ENCODE measurements around the gene KRT74.
A peak's percentile ranks its signal among the peaks of the same experiment; 100 is the strongest.

Gene KRT74

GRCh38 chr12:52539083-52539820, 34.4 kb downstream of the KRT74 start:
- H3K9me3 ChIP-seq (ENCODE audit: control insufficient read depth in 2 of 2, low read length in 2 of 2): no peaks in the 10 kb centered on the region
- peaks cover 13% of the 10 kb centered on the region for H3K4me1 ChIP-seq (ENCODE audit: control insufficient read depth, insufficient read depth, low read length)
- no peak overlapping the region for H3K9ac ChIP-seq (ENCODE audit: low read length in 2 of 2)
- H3K36me3 ChIP-seq (ENCODE audit: control insufficient read depth in 2 of 2, insufficient read depth in 2 of 2, low read length in 2 of 2): no peaks in the 10 kb centered on the region
- H3K27me3 ChIP-seq (ENCODE audit: control insufficient read depth in 1 of 2, insufficient read depth in 2 of 2, low read length in 2 of 2): no peaks in the 10 kb centered on the region
- no peak overlapping the region for H3K27ac ChIP-seq (ENCODE audit: low read length)
- H3K4me3 ChIP-seq (ENCODE audit: low read length in 2 of 2): no peak overlapping the region

GRCh38 chr12:52537101-52537500, 36.5 kb downstream of the KRT74 start:
- peaks cover 18% of the 10 kb centered on the region for H3K4me1 ChIP-seq (ENCODE audit: control insufficient read depth, insufficient read depth, low read length)
- no peak overlapping the region for H3K27ac ChIP-seq (ENCODE audit: low read length)
- no peak overlapping the region for H3K9ac ChIP-seq (ENCODE audit: low read length in 2 of 2)
- H3K36me3 ChIP-seq (ENCODE audit: control insufficient read depth in 2 of 2, insufficient read depth in 2 of 2, low read length in 2 of 2): no peaks in the 10 kb centered on the region
- H3K27me3 ChIP-seq (ENCODE audit: control insufficient read depth in 1 of 2, insufficient read depth in 2 of 2, low read length in 2 of 2): no peaks in the 10 kb centered on the region
- H3K9me3 ChIP-seq (ENCODE audit: control insufficient read depth in 2 of 2, low read length in 2 of 2): no peaks in the 10 kb centered on the region
- H3K4me3 ChIP-seq (ENCODE audit: low read length in 2 of 2): no peak overlapping the region

GRCh38 chr12:52535574-52535973, 38.1 kb downstream of the KRT74 start:
- no peaks in the 10 kb centered on the region for H3K9me3 ChIP-seq (ENCODE audit: control insufficient read depth in 2 of 2, low read length in 2 of 2)
- no peak overlapping the region for H3K27ac ChIP-seq (ENCODE audit: low read length)
- H3K9ac ChIP-seq (ENCODE audit: low read length in 2 of 2): no peak overlapping the region
- peaks cover 18% of the 10 kb centered on the region for H3K4me1 ChIP-seq (ENCODE audit: control insufficient read depth, insufficient read depth, low read length)
- no peaks in the 10 kb centered on the region for H3K36me3 ChIP-seq (ENCODE audit: control insufficient read depth in 2 of 2, insufficient read depth in 2 of 2, low read length in 2 of 2)
- H3K4me3 ChIP-seq (ENCODE audit: low read length in 2 of 2): no peak overlapping the region
- H3K27me3 ChIP-seq (ENCODE audit: control insufficient read depth in 1 of 2, insufficient read depth in 2 of 2, low read length in 2 of 2): no peaks in the 10 kb centered on the region

GRCh38 chr12:52534482-52534881, 39.2 kb downstream of the KRT74 start:
- no peak overlapping the region for H3K4me3 ChIP-seq (ENCODE audit: low read length in 2 of 2)
- H3K4me1 ChIP-seq (ENCODE audit: control insufficient read depth, insufficient read depth, low read length): peaks cover 8% of the 10 kb centered on the region
- H3K27ac ChIP-seq (ENCODE audit: low read length): no peak overlapping the region
- no peak overlapping the region for H3K9ac ChIP-seq (ENCODE audit: low read length in 2 of 2)
- H3K9me3 ChIP-seq (ENCODE audit: control insufficient read depth in 2 of 2, low read length in 2 of 2): no peaks in the 10 kb centered on the region
- H3K36me3 ChIP-seq (ENCODE audit: control insufficient read depth in 2 of 2, insufficient read depth in 2 of 2, low read length in 2 of 2): no peaks in the 10 kb centered on the region
- H3K27me3 ChIP-seq (ENCODE audit: control insufficient read depth in 1 of 2, insufficient read depth in 2 of 2, low read length in 2 of 2): no peaks in the 10 kb centered on the region

GRCh38 chr12:52533686-52534470, 39.8 kb downstream of the KRT74 start:
- no peak overlapping the region for H3K4me3 ChIP-seq (ENCODE audit: low read length in 2 of 2)
- H3K9me3 ChIP-seq (ENCODE audit: control insufficient read depth in 2 of 2, low read length in 2 of 2): no peaks in the 10 kb centered on the region
- no peaks in the 10 kb centered on the region for H3K27me3 ChIP-seq (ENCODE audit: control insufficient read depth in 1 of 2, insufficient read depth in 2 of 2, low read length in 2 of 2)
- H3K27ac ChIP-seq (ENCODE audit: low read length): peak overlapping the region; percentile 24
- no peak overlapping the region for H3K9ac ChIP-seq (ENCODE audit: low read length in 2 of 2)
- H3K36me3 ChIP-seq (ENCODE audit: control insufficient read depth in 2 of 2, insufficient read depth in 2 of 2, low read length in 2 of 2): no peaks in the 10 kb centered on the region
- peaks cover 4% of the 10 kb centered on the region for H3K4me1 ChIP-seq (ENCODE audit: control insufficient read depth, insufficient read depth, low read length)

GRCh38 chr12:52532636-52533035, 41.0 kb downstream of the KRT74 start:
- Histone ChIP-seq H3K27ac (ENCODE audit: low read length) (no peak overlapping the region), H3K36me3 (ENCODE audit: control insufficient read depth in 2 of 2, insufficient read depth in 2 of 2, low read length in 2 of 2) (no peaks in the 10 kb centered on the region), H3K9ac (ENCODE audit: low read length in 2 of 2) (no peak overlapping the region), H3K27me3 (ENCODE audit: control insufficient read depth in 1 of 2, insufficient read depth in 2 of 2, low read length in 2 of 2) (no peaks in the 10 kb centered on the region), H3K4me3 (ENCODE audit: low read length in 2 of 2) (no peak overlapping the region), H3K4me1 (ENCODE audit: control insufficient read depth, insufficient read depth, low read length) (peaks cover 4% of the 10 kb centered on the region), H3K9me3 (ENCODE audit: control insufficient read depth in 2 of 2, low read length in 2 of 2) (no peaks in the 10 kb centered on the region)

- H3K27me3 ChIP-seq (ENCODE audit: control insufficient read depth in 1 of 2, insufficient read depth in 2 of 2, low read length in 2 of 2): no peaks in the 10 kb centered on the region
- H3K27ac ChIP-seq (ENCODE audit: low read length): no peak overlapping the region
- H3K4me3 ChIP-seq (ENCODE audit: low read length in 2 of 2): no peak overlapping the region
- H3K9me3 ChIP-seq (ENCODE audit: control insufficient read depth in 2 of 2, low read length in 2 of 2): no peaks in the 10 kb centered on the region
- H3K36me3 ChIP-seq (ENCODE audit: control insufficient read depth in 2 of 2, insufficient read depth in 2 of 2, low read length in 2 of 2): no peaks in the 10 kb centered on the region
- peaks cover 4% of the 10 kb centered on the region for H3K4me1 ChIP-seq (ENCODE audit: control insufficient read depth, insufficient read depth, low read length)
- H3K9ac ChIP-seq (ENCODE audit: low read length in 2 of 2): no peak overlapping the region
Measured at GRCh38 chr12:52531566-52532300, 41.9 kb downstream of the KRT74 start.

- H3K4me3 ChIP-seq (ENCODE audit: low read length in 2 of 2): no peak overlapping the region
Measured at GRCh38 chr12:52530905-52531304, 42.7 kb downstream of the KRT74 start.

GRCh38 chr12:52530366-52530765, 43.3 kb downstream of the KRT74 start:
- Histone ChIP-seq H3K9me3 (ENCODE audit: control insufficient read depth in 2 of 2, low read length in 2 of 2) (no peaks in the 10 kb centered on the region), H3K27ac (ENCODE audit: low read length) (no peak overlapping the region), H3K27me3 (ENCODE audit: control insufficient read depth in 1 of 2, insufficient read depth in 2 of 2, low read length in 2 of 2) (no peaks in the 10 kb centered on the region), H3K4me3 (ENCODE audit: low read length in 2 of 2) (no peak overlapping the region), H3K4me1 (ENCODE audit: control insufficient read depth, insufficient read depth, low read length) (peaks cover 4% of the 10 kb centered on the region), H3K36me3 (ENCODE audit: control insufficient read depth in 2 of 2, insufficient read depth in 2 of 2, low read length in 2 of 2) (no peaks in the 10 kb centered on the region), H3K9ac (ENCODE audit: low read length in 2 of 2) (no peak overlapping the region)

More at GRCh38 chr12:52530905-52531304, 42.7 kb downstream of the KRT74 start:
- H3K9me3 ChIP-seq (ENCODE audit: control insufficient read depth in 2 of 2, low read length in 2 of 2): no peaks in the 10 kb centered on the region
- no peak overlapping the region for H3K27ac ChIP-seq (ENCODE audit: low read length)
- H3K27me3 ChIP-seq (ENCODE audit: control insufficient read depth in 1 of 2, insufficient read depth in 2 of 2, low read length in 2 of 2): no peaks in the 10 kb centered on the region
- no peak overlapping the region for H3K9ac ChIP-seq (ENCODE audit: low read length in 2 of 2)
- H3K4me1 ChIP-seq (ENCODE audit: control insufficient read depth, insufficient read depth, low read length): peaks cover 4% of the 10 kb centered on the region
- H3K36me3 ChIP-seq (ENCODE audit: control insufficient read depth in 2 of 2, insufficient read depth in 2 of 2, low read length in 2 of 2): no peaks in the 10 kb centered on the region

GRCh38 chr12:52529846-52530245, 43.8 kb downstream of the KRT74 start:
- H3K4me1 ChIP-seq (ENCODE audit: control insufficient read depth, insufficient read depth, low read length): peaks cover 4% of the 10 kb centered on the region
- H3K27ac ChIP-seq (ENCODE audit: low read length): no peak overlapping the region
- H3K4me3 ChIP-seq (ENCODE audit: low read length in 2 of 2): no peak overlapping the region
- no peaks in the 10 kb centered on the region for H3K36me3 ChIP-seq (ENCODE audit: control insufficient read depth in 2 of 2, insufficient read depth in 2 of 2, low read length in 2 of 2)
- H3K9ac ChIP-seq (ENCODE audit: low read length in 2 of 2): no peak overlapping the region
- no peaks in the 10 kb centered on the region for H3K9me3 ChIP-seq (ENCODE audit: control insufficient read depth in 2 of 2, low read length in 2 of 2)
- no peaks in the 10 kb centered on the region for H3K27me3 ChIP-seq (ENCODE audit: control insufficient read depth in 1 of 2, insufficient read depth in 2 of 2, low read length in 2 of 2)

Data from stomach smooth muscle (tissue), 2 donors.